ENCODE data around the gene TMC1.

DNA sequence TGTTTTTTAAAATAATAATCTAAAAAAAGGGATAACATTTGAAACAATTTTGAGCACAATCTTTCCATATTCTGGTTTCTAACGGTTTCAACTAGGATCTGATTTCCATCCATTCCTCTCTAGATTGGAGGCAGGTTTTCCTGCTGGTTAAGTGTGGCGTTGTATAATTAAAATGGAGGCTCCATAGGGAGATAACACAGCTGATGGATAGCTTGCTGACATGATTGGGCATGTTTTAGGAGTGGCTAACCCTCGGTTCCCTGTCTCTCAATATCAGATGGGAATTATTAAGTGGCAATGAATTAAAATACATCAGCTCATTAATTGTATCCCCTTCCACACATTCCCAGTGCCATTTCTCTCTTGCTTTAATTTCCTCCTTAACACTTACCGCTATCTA lies 222.4 kb downstream of the TMC1 start:
- no peak for TF ChIP-seq POLR2A (IDR thresholded peaks at IDR 0.05)
- TF ChIP-seq, protein P1, sequence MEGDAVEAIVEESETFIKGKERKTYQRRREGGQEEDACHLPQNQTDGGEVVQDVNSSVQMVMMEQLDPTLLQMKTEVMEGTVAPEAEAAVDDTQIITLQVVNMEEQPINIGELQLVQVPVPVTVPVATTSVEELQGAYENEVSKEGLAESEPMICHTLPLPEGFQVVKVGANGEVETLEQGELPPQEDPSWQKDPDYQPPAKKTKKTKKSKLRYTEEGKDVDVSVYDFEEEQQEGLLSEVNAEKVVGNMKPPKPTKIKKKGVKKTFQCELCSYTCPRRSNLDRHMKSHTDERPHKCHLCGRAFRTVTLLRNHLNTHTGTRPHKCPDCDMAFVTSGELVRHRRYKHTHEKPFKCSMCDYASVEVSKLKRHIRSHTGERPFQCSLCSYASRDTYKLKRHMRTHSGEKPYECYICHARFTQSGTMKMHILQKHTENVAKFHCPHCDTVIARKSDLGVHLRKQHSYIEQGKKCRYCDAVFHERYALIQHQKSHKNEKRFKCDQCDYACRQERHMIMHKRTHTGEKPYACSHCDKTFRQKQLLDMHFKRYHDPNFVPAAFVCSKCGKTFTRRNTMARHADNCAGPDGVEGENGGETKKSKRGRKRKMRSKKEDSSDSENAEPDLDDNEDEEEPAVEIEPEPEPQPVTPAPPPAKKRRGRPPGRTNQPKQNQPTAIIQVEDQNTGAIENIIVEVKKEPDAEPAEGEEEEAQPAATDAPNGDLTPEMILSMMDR (IDR thresholded peaks at IDR 0.05 in 4 of 5, conservative IDR thresholded peaks at IDR 0.05 in 1 of 5) = no peak
